ENCODE measurements around the gene ZSCAN16. TPM values are rescaled to one million over a fixed set of nuclear protein-coding genes. Genes with fewer than 3 reads are reported as not detected.

The ZSCAN16 gene
- total RNA-seq, 1 donor: 2.2 TPM

DNA sequence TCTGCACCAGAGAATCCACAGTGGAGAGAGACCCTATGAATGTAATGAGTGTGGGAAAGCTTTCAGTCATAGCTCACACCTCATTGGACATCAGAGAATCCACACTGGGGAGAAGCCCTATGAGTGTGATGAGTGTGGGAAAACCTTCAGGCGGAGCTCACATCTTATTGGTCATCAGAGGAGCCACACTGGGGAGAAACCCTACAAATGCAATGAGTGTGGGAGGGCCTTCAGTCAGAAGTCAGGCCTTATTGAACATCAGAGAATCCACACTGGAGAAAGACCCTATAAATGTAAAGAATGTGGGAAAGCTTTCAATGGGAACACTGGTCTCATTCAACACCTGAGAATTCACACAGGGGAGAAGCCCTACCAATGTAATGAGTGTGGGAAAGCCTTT lies 29.1 kb downstream of the ZSCAN16 start:
- TF ChIP-seq, protein P1, sequence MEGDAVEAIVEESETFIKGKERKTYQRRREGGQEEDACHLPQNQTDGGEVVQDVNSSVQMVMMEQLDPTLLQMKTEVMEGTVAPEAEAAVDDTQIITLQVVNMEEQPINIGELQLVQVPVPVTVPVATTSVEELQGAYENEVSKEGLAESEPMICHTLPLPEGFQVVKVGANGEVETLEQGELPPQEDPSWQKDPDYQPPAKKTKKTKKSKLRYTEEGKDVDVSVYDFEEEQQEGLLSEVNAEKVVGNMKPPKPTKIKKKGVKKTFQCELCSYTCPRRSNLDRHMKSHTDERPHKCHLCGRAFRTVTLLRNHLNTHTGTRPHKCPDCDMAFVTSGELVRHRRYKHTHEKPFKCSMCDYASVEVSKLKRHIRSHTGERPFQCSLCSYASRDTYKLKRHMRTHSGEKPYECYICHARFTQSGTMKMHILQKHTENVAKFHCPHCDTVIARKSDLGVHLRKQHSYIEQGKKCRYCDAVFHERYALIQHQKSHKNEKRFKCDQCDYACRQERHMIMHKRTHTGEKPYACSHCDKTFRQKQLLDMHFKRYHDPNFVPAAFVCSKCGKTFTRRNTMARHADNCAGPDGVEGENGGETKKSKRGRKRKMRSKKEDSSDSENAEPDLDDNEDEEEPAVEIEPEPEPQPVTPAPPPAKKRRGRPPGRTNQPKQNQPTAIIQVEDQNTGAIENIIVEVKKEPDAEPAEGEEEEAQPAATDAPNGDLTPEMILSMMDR (IDR thresholded peaks at IDR 0.05; ENCODE audit: insufficient read depth, low read depth, low read length): no peak
- DNase-seq (ENCODE audit: low read depth): no peak
- H3K4me3 ChIP-seq (ENCODE audit: low read depth, low read length): no peak overlapping the region

DNA sequence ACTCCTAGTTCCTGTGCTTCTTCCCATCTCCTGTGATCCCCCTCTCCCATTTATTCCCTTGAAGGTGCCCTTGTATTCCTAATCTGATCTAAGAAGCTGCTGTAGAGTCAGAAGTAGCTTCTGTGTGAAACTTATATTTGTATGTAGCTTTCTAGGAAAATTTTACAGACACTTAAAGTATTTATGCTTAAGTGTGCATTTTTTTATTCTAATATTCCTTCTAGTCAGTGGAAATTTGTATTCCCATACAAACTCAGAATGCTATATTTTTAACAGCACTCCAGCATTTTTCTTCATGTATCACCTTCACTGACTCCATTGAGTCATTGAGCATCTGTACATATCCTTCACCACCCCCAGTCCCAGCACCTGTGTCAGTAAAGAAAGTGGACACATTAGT lies 29.9 kb downstream of the ZSCAN16 start:
- TF ChIP-seq, protein P1 (IDR thresholded peaks at IDR 0.05; ENCODE audit: insufficient read depth, low read depth, low read length): no peak

DNA sequence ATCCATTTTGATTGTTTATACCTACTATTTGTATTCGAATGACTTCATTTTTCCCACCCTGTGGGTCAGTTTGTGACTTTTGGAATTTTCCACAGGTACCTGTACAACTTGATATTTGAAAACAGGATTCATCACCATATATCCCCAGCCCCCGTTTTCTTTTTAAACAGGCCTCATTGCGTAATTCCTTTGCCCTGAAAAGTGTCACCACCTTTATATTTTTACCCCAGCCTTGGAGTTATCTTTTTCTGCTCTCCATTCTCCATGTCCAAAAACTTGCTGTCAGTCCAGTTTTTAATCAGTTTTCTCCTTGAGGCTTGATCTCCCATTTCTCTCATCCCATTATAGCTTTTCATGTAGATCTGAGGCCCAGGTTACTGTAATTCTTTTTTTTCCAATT lies 33.9 kb downstream of the ZSCAN16 start:
- TF ChIP-seq, protein P1 (IDR thresholded peaks at IDR 0.05; ENCODE audit: insufficient read depth, low read depth, low read length): no peak
- H3K4me3 ChIP-seq (ENCODE audit: low read depth, low read length): no peak overlapping the region
- no peak for DNase-seq (ENCODE audit: low read depth)

More for the DNA sequence above, 29.9 kb downstream of the ZSCAN16 start:
- DNase-seq (ENCODE audit: low read depth): no peak
- H3K4me3 ChIP-seq (ENCODE audit: low read depth, low read length): no peak overlapping the region

DNA sequence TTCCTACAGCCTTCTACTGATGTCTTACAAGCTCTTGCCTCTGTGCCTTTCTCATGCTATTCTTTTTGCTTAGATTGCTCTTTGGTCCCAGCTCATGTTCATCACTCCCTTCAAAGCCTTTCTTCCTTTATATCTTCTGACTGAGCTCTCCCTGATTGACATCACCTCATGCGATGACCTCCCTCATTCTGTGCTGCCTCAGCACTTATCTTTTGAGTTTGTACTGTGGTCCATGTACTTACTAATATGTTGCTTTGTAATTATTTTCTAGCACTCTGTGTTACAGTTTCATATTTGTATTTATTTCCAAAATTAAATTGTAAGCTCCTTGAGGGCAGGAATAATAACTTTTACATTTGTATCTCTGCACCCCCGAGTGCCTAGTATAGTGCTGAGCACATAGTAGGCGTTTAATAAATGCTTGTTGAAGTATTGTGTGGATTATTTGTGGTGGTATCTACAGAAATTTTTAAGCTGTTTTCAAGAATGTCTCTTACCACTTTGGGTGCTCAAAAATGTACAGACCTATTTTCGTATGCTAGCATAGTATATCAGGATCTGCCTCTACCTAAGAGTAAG lies 34.7 kb downstream of the ZSCAN16 start:
- no peak overlapping the region for H3K4me3 ChIP-seq (ENCODE audit: low read depth, low read length)
- no peak for DNase-seq (ENCODE audit: low read depth)
- TF ChIP-seq, protein P1 (IDR thresholded peaks at IDR 0.05; ENCODE audit: insufficient read depth, low read depth, low read length): no peak

DNA sequence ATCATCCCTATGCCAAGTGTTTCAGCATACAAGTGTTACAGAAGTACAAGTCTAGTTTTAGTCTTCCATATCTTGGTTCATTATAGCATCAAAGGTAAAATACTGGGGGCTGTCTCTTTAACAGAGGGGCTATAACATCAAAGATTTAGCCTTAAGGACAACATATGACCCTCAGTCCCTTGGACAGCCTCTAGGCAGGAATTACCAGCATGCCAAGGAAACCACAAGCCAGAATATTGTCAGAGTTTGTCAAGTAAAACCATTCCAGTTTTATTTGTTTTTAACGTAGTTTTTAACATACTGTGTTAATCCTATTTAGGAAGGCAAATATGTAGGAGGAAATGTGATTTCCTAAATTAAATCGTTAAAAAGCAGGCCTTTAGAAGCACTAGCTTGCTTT lies 35.8 kb downstream of the ZSCAN16 start:
- DNase-seq (ENCODE audit: low read depth): peak; percentile 13
- TF ChIP-seq, protein P1 (IDR thresholded peaks at IDR 0.05; ENCODE audit: insufficient read depth, low read depth, low read length): no peak
- H3K4me3 ChIP-seq (ENCODE audit: low read depth, low read length): no peak overlapping the region

DNA sequence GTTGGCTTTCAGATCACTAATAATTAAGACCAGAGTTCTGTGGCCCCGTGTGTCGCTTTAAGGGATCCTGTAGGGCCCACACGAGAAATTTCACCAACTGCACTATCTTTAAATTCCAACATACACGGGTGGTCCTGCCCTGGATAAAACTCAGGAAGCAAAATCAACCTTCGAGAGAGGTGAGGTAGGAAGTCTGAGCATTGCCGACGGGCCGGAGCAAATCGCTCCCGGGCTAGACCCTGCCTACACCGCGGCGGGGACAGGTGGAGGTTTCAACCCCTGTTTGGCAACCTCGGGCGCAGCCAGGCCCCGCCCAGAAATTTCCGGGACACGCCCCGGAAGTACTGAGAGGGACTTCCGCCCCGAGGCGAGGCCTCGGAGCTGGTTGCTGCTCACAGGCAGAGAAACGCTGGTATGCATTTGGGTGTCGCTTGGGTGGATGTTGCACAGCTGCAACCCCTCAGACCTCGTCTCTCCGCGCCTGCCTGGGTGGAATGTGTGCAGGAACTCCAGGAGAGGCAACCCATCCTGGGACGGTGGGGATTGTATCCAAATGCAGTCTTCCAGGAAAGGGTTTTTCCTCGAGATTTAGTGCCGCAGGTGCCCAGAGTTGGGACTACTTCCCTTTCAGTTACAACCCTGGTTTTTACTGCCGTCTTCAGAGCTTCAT lies 37.1 kb downstream of the ZSCAN16 start:
- peak overlapping the region; percentile 51 for H3K4me3 ChIP-seq (ENCODE audit: low read depth, low read length)
- DNase-seq (ENCODE audit: low read depth): peak; percentile 45
- TF ChIP-seq, protein P1 (IDR thresholded peaks at IDR 0.05; ENCODE audit: insufficient read depth, low read depth, low read length): no peak

Measured in fibroblast of villous mesenchyme (primary cell).